ENCODE measurements around the gene R3HDM4.

- TF ChIP-seq CTCF (conservative IDR thresholded peaks at IDR 0.05 in 1 of 2, IDR thresholded peaks at IDR 0.05 in 1 of 2; ENCODE audit: extremely low read depth in 1 of 2, insufficient read depth in 1 of 2, low read depth in 1 of 2, low read length in 2 of 2) (peak; percentile 31 to 59), EZH2 (IDR thresholded peaks at IDR 0.05; ENCODE audit: borderline replicate concordance, low read length) (no peak)
Observed at GRCh38 chr19:917323-918151, 4.5 kb upstream of the R3HDM4 start, which contains the start of gene KISS1R.
